GM21390 (cell line): Measurements from ENCODE around the gene CRISPLD2.

Source experiments
- ATAC-seq: cut with Tn5 transposase; IDR thresholded peaks from one replicate; pipeline ENCODE4 v1.9.1; 2021; ENCODE audit not compliant: unreplicated experiment

CRISPLD2 gene

DNA sequence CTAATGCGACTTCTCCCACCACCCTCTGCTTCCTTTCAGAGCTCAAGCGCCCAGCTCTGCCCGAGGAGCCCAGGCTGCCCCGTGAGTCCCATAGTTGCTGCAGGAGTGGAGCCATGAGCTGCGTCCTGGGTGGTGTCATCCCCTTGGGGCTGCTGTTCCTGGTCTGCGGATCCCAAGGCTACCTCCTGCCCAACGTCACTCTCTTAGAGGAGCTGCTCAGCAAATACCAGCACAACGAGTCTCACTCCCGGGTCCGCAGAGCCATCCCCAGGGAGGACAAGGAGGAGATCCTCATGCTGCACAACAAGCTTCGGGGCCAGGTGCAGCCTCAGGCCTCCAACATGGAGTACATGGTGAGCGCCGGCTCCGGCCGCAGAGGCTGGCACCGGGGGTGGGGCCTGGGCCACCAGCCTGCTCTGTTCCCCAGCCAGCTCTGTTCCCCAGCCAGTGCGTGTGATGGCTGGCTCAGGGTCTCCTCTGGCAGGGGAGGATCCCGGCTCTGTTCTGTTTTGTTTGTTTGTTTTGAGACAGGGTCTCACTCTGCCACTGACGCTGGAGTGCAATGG is 18.7 kb downstream of the CRISPLD2 start:
- no peak for ATAC-seq

DNA sequence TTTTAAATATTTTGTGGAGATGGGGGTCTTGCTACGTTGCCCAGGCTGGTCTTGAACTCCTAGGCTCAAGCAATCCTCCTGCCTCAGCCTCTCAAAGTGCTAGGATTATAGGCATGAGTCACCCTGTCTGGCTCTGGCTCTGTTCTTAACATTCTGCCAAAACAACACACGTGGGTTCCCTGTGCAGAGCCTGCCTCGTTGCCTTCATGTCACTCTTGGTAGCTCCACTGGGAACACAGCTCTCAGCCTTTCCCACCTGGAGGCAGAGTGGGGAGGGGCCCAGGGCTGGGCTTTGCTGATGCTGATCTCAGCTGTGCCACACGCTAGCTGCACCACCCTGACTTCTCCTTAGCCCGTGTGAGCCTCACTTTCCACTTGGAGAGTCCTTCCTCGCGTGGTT is 19.3 kb downstream of the CRISPLD2 start:
- ATAC-seq = no peak

DNA sequence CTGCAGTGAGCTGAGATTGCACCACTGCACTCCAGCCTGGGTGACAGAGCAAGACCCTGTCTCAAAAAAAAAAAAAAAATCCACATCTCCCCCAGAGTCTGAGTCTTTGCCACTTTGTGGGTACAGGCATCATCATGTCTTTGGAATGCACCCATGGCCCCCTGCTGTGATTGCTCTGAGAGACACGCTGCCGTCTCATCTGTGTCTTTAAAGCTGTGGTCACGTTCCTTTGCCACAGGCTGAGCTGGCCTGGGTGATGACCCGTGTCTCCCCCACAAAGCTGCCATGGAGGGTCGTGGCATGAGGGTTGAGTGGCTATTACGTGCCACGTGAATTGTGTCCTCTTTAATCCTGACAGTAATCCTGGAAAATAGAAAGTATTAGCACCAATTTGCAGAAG is 20.2 kb downstream of the CRISPLD2 start:
- no peak for ATAC-seq

DNA sequence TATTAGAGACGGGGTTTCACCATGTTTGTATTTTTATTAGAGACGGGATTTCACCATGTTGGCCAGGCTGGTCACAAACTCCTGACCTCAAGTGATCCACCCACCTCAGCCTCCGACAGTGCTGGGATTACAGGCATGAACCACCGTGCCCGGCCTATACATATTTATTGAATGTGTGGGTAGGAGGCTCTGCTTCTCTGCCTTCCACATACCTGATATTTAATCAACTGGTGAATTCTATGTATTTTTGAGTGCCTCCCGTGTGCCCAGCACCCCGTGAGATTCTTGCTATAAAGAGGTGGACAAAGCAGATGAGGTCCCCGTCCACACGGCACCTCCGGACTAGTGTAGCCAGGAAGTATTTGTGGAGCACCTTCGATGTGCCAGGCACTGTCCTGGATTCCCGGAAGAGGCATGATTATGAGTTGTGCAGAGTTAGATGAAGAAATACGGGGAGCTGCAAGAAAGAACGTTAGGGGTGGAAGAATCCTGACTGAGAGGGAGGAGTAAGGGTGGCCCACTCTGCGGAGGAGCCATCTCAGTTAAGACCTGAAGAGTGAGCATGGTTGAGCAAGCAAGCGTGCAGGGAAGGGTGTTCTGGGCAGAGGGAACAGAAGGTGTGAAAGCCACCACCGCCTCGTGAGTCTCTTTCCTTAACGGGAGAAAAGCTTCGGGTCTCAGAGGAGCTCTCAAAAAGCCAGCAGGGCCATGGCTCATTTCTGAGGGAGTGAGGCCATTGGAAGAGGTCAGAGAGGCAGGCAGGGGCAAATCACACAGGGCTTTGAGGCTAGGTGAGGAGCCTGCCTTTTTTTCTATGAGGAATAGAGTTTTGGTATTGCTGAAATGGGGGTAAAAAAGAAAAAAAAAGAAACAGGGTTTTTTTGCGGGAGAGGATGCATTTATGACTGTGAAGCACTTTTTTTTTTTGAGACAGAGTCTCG is 21.2 kb downstream of the CRISPLD2 start:
- ATAC-seq = no peak

DNA sequence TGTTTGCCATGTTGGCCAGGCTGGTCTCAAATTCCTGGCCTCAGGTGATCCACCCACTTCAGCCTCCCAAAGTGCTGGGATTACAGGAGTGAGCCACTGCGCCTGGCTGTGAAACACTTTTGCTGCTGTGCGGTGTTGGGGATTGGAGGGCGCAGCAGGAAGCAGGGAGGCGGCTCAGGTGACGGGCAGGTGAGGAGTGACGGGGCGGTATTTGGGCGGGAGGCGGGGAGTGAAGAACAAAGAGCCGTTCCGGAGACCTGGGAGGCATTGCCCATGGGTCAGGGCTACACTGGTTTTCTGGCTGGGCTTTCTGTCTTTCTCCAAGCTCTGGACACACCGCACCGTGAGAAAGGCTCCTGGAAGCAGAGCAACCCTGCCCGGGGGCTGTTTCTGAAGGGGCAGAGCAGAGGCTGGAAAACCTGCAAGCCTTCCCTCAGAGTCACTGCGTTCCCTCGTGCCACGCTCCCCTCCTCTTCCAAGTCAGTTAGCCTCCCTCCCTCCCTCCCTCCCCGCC is 22.1 kb downstream of the CRISPLD2 start:
- no peak for ATAC-seq

DNA sequence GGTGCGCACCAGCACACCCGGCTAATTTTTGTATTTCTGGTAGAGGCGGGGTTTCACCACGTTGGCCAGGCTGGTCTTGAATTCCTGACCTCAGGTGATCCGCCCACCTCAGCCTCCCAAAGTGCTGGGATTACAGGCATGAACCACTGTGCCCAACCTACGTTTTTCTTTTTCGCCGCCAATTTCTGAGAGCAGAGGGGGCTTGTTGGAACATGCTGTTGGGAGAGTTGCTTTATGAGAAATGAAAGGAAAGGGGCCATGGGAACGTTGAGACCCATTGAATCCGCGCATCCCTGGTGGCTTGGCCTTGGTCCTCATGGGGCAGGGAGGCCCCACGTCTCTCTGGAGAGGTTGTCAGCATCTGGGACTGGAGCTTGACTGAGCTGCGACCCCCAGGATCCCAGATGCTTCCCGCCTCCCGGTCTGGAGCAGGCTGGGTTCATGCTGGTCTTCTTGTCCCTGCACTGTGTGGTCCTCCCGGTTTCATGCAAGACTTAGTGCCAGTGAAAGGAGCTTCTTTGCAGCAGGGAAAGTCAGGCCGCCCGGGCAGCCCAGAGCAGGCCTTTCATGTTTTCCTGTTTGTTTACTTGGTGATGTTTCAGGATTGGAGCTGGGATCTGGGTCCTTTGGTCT is 22.8 kb downstream of the CRISPLD2 start:
- no peak for ATAC-seq

DNA sequence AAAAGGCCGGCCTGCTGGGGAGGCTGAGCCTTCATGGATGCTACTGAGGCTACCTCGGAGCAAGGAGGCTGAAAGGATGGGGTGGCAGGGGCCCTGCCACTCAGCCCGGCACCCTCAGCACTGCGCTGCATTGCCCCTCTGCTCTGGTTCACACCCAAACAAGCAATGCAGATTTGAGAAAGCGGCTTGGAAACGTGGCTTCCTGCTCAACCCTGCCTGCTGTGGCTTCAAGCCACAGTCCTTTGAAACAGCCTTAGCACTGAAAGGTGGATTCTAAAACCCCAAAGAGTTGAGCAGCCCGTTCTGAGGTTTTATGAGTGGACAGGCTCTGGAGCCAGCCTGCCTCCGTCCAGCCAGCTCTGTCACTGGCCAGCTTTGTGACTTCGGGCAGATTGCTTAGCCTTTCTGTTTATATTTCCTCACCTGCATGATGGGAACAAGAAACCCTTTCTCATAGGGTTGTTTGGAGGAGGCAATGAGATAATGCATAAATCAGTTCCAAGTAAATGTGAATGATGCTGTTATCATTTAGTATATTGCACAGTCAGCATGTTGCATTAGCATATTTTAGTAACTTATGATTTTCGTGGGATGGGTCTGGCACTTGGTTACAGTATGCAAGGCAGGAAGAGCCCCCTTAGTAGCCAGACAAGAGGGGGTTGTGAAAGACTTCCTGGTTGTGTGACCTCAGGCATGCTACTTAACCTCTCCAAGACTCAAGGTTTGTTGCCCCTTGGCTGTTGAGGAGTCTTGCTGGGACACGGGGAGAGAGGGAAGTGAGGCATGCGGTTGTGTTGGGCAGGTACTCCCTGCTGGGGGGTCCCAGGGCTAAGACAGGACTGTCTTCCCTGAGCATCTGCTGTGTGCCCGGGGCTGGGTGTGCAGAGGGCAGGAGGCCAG is 23.6 kb downstream of the CRISPLD2 start:
- ATAC-seq = no peak

DNA sequence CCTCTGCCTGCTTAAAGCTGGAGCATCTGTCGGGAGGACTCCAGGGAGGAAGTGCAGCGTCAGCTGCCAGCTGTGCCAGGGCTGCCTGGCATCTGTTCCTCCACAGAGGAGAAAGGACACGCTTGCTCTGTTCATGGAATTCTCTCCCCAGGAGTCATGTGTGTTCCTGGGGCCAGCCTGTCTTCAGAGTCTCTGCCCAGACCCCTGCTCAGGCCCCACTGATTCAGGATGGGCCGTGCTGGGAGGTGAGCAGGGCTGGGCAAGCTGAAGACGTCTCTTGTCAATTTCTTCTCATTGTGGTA is 24.2 kb downstream of the CRISPLD2 start:
- ATAC-seq = no peak

DNA sequence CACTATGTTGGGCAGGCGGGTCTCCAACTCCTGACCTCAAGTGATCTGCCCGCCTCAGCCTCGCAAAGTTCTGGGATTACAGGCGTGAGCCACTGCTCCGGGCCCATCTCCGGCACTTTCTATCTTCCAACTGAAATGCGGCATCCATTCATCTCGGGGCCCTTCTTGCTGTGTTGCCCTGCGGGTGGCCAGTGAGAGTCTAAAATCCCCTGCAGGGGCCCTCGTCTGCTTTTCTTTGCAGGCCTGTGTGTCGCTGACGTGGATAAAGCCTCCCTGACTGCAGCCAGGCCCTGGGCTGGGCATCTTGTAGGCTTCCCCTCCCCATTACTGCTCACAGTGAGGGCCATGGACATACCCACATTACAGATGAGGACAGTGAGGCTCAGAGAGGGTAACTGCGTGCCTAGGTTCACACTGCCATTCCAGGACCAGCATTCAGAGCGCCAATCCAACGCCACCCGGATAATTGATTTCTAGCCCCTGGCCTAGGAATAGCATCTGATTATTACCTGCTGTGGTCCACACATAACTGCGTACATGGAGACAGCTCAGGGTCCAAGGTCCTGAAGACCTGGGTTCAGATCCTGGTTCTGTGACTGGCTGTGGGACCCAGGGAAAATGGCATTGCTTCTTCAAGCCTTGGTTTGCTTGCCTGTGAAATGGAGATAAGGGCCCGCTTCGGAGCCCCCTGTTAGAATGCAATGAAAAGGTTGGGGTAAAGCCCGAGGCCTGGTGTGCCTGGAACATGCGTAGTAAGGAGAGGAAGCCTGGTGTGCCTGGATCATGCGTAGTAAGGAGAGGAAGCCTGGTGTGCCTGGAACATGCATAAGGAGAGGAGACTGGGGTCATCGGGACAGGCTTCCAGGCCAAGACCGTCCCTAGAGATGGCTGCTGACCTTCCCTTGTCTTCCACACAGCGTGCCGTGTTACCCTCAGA is 25.0 kb downstream of the CRISPLD2 start:
- no peak for ATAC-seq

DNA sequence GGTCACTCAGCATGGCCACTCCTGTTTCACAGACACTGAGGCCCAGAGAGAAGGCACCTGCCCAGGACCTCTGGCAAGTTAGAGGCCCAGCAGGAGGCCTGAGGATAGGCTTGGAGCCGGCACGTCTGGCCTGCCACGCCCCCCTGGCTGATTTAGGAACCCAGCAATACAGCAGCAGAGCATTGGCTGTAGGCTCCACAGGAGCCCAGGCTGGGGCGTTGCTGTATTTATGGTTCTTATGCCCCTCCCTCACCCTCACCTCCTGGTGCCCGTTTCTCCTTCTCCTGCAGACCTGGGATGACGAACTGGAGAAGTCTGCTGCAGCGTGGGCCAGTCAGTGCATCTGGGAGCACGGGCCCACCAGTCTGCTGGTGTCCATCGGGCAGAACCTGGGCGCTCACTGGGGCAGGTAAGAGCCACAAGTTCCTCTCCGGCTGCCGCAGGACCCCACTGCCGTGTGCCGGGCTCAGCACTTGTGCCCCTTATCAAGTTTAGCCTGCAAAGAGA is 25.8 kb downstream of the CRISPLD2 start:
- ATAC-seq = no peak

DNA sequence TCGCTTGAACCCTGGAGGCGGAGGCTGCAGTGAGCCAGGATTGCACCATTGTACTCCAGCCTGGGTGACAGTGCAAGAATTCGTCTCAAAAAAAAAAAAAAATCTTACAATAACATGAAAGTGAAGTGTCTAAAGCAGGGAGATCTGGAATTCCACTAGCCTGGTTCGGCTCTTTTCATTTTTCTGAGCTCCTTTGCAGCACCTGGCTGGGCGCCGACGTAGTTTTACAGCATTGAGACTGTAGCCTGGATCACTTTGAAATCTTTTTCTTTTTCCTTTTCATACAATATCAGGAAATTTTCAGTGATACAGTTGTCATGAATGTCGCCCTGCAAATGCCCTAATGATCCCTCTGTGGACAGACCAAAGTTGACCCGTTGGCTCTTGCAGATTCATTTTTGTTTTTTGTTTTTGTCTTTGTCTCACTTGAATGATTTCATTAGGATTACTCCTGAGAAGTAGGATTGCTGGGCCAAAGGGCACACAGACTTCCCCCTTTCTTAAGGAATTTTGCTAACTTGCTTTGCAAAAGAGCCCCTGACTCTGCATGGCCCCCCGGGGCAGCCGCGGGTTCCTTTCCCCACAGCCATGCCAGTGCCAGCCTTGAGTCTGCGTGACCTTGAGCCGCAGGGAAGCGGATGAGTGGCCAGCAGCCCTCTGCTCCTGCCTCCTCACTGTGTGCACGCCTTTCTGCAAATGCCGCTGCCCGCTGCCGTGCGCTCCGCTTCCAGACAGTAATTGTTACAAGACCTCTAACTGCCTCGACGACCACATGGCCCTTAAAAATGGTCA is 28.0 kb downstream of the CRISPLD2 start:
- no peak for ATAC-seq

DNA sequence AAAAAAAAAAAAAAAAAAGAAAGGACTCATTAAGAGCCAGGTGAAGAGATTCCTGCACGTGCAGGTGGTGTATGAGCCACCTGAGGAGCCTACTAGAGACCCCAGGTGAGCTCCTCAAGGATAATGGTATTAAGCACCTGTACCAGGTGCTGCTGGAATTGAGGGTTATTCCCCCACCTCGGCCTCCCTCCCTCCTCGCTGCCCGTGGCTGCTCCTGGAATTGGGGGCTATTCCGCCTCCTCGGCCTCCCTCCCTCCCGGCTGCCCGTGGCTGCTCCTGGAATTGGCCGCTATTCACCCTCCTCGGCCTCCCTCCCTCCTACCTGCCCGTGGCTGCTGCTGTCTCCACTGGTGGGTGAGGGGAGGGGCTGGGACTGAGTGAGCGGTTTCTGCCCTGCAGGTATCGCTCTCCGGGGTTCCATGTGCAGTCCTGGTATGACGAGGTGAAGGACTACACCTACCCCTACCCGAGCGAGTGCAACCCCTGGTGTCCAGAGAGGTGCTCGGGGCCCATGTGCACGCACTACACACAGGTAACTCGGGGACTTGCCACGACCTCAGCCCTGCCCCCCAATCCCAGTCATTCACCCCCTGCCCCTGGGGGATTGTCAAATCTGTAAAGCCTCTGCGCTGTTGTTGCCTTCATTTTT is 29.3 kb downstream of the CRISPLD2 start:
- no peak for ATAC-seq

DNA sequence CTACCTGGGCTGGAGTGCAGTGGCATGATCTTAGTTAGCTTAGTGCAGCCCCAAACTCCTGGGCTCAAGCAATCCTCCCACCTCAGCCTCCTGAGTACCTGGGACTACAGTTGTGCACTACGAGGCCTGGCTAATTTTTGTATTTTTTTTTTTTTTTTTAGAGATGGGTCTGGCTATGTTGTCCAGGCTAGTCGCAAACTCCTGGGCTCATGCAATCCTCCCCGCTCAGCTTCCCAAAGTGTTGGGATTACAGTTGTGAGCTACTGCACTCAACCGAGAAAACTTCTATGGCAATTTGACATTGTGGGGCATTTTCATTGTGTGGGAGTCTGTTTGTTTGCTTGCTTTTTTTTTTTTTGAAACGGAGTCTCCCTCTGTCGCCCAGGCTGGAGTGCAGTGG is 30.0 kb downstream of the CRISPLD2 start:
- no peak for ATAC-seq

DNA sequence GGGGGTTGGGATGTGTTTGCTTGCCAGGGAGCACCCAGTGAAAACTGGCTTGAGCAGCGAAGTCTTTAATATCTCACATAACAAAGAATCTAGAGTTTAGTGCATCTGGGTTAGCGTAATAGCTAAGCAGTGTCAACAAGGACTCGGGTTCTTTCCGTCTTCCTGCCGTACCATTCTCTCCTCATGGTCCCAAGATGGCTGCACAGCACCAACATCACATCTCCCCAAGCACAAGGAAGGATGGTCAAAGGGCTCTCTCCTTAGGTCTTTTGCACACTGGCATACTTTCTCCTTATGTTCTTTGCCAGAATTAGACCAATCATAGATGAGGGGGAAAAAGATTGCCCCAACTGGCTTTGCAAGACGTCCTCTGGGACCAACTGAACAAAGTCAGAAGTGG is 30.9 kb downstream of the CRISPLD2 start:
- ATAC-seq = no peak

DNA sequence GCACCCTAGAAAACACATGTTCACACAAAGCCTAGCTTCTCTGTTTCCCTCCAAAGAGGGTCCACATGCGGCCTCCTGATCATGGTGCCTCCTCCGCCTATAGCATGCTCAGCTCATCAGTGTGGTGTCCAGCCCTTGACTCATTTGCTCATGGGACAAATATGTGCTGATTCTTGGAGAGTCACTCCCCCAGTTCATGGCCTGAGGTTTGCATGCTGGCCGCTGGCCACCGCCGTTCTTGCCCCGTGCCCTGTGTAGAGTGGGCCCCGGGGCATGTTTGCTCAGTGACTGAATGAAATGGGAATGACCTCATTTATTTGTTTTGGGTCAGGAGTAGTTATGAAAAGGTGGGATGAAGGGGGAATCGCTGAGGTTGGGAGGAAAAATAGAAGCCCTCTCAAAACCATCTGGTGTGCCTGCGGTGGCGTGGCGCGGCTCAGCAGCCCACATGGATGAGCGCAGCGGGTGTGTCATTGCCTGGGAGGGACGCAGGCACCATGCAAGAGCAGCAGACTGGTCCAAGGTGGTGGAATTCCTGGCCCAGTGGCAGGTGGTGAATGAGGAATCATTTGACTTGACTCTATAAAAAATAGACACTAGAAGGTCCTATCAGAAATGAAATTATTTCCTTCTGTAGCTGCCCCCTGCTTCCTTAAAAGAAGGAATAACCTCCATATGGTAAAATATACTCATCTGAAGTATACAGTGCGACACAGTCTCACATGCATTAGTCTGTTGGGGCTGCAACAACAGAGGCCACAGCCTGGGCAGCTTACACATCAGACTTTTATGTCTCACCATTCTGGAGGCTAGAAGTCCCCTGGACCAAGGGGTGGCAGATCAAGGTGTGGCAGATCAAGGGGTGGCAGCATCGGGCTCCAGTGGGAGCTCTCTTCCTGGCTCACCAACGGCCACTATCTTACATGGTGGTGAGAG is 31.7 kb downstream of the CRISPLD2 start:
- no peak for ATAC-seq

DNA sequence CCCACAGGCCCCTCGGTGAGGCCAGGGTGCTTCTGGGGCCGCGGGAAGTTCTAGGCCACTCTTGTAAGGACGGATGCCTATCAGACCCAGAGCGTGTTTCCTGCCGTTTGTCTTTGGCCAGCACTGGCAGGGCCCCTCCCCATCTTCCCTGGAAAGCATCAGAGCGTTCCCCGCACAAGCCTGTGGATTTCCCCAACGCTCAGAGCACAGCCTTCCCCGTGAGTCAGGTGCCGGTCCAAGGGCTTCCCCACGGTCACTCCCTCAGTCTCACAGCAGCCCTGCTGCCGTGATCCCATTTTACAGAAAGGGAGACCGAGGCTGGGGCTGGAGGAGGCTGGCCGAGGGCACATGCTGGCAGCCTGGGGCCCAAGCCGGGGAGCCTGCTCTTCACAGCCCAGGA is 33.7 kb downstream of the CRISPLD2 start:
- ATAC-seq = no peak

DNA sequence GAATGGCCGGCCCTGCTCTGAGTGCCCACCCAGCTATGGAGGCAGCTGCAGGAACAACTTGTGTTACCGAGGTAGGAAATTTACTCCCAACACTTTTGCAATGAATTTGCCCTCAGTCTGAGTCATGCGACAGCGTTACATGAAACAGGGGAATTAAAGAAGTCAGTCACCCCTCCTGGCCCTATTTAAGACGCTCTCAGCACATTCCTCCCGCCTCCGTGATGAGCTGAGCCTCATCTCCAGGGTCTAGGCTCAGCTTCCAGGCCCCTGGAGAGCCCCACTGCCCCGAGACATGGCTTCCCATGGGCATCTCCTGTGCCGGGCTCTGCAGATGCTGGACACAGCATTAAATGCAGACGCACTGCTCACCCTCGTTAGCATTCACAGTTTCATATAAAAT is 35.0 kb downstream of the CRISPLD2 start:
- no peak for ATAC-seq
